NCI-H2029 treated with DMSO at 0.1 percent for 48 hours (cell line): ENCODE data around the gene C1orf167.
"Not testable (repeated sequence)": the region's sequence is repeated elsewhere in the genome, so short reads cannot be mapped to it uniquely, and the experiment has no call there.

ENCODE experiments used
- DNase-seq: peaks from one replicate; lab custom pipeline; 2025; lab: John Stamatoyannopoulos, UW

Gene C1orf167

GRCh38 chr1:11800756-11801433, 38.9 kb downstream of the C1orf167 start:
- DNase-seq, result no peak

GRCh38 chr1:11802616-11802972, 40.6 kb downstream of the C1orf167 start:
- no peak for DNase-seq

DNA sequence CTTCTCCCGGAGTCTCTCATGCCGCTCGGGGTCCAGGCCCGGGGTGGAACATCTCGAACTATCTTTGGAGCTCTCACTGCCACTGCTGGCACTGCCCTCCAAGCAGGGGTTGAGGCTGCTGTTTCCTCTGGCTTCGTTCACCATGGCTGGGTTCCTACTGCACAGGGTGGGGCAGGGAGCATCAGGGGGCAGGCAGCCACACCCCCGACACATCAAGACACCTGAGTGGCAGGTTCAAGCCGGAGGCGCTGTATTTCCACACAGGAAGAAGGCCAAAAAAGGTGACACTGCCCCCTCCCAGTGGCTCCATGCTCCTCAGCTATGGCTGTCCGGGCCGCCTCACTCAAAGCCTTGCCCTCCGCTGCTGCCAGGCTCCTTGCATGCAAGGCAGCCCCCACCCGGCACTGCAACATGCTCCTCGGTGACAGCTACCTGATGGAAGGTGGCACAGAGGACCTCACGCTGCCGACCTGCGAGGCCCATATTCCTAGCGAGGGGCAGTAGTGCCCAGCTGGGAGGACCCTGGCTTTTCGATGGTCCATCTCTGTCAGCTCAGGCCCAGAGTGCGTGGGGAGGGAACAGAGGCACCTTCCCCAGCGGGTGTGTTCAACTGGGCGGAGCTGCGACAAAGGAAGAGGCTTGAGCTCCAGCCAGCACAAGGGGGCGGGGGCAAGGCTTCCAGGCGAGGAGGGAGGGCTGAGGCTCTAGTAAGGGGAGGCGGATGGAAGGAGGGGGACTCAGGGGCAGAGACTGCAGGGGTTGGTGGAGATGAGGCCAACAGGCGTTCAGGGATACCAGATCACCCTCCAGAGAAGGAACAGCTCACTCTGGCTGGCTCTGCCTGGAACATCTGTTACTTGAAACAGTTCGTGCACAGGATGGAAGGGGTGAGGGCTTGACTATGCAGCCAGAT, 41.2 kb downstream of the C1orf167 start:
- peak; percentile 37 for DNase-seq

GRCh38 chr1:11803924-11804665, 42.1 kb downstream of the C1orf167 start:
- DNase-seq, result not testable (repeated sequence)

- DNase-seq, result no peak
Measured at GRCh38 chr1:11804666-11805421, 42.9 kb downstream of the C1orf167 start.

GRCh38 chr1:11805422-11806306, 43.7 kb downstream of the C1orf167 start, which contains the start of the genes CLCN6 and MTHFR:
TSS of gene CLCN6 (plus strand) at chr1:11806191. CDS start at chr1:11806263, 72 bp downstream.
TSS of gene MTHFR (minus strand) at chr1:11805964. CDS start at chr1:11803116, 2,848 bp downstream.
- peak; percentile 87 for DNase-seq

- no peak for DNase-seq
Measured at GRCh38 chr1:11806307-11806936, 44.4 kb downstream of the C1orf167 start.

GRCh38 chr1:11807133-11807532, 45.1 kb downstream of the C1orf167 start:
- DNase-seq, result no peak

DNA sequence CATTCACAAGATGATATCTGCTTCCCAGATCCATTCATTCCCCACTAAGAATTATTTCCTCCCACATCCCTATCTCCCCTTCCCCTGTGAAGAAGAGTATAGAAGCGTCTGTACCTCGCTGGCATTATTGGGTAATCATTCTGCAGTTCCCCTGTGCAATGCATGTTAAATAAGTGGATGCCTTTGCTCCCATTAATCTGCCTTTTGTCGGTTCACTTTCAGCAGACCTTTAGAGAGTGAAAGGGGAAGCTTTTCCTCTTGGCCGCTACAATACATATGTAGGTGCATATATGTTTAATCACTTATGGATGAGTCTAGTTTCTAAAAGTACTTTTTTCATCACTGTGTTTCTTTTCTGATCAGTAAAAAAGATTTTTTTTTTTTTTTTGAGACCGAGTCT, 51.0 kb downstream of the C1orf167 start:
- no peak for DNase-seq

DNA sequence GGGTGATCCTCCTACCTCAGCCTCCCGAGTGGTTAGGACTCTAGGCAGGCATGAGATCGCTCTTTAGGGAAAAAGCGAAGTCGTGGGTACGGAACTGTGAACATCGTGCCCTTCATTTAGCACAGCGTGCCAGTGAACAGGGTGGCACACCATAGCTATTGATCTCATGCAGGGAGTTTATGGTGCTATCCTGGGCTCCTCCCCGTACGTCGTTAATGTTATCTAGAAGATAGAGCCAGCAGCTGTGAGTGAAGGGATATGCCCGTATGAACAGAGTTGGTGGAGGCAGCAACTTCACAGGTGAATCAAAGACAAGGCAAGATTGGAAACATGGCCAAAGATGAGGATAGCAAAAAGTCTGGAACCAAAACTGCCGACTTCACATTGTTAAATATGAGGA, 55.2 kb downstream of the C1orf167 start:
- DNase-seq, result no peak

- no peak for DNase-seq
Measured at GRCh38 chr1:11822091-11822490, 60.1 kb downstream of the C1orf167 start.

GRCh38 chr1:11823366-11824137, 61.6 kb downstream of the C1orf167 start:
- DNase-seq, result no peak

DNA sequence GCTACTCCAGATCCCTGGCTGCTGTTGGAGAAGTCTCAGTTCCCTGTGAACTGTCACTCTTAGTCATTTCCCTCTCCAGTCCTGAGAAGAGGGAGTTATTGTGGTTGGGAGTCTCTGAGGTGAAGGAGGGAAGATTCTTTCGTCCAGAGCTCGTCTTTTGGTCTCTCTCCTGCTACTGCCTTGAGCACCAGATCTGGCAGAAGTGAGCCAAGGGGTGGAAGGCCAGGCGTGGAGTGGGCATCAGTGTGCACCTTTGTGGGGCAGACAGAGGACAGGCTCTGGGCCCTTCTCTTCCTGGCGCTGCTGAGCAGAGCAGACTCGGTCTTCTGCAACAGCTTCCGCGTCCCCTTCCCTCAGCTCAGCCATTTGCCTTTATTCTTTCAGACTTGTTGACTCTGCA, 63.1 kb downstream of the C1orf167 start:
- no peak for DNase-seq

- no peak for DNase-seq
Measured at GRCh38 chr1:11826946-11827345, 65.0 kb downstream of the C1orf167 start.

DNA sequence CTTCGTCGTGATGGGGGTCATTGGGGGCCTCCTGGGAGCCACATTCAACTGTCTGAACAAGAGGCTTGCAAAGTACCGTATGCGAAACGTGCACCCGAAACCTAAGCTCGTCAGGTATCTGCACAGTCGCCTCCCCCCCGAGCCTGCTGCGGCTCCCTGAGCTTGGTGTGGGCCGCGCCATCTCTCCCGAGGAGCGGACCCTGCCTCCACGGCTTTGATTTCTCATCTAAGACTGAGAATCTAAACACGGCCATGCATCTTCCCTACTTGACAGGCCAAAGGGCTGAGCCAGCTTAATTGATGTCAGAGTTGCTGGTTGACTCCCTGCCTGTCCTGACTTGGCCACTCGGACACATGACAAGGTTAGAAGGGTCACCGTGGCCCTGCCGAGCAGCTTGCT, 66.5 kb downstream of the C1orf167 start:
- DNase-seq, result no peak

- peak; percentile 18 for DNase-seq
Measured at GRCh38 chr1:11831945-11832725, 70.1 kb downstream of the C1orf167 start.

DNA sequence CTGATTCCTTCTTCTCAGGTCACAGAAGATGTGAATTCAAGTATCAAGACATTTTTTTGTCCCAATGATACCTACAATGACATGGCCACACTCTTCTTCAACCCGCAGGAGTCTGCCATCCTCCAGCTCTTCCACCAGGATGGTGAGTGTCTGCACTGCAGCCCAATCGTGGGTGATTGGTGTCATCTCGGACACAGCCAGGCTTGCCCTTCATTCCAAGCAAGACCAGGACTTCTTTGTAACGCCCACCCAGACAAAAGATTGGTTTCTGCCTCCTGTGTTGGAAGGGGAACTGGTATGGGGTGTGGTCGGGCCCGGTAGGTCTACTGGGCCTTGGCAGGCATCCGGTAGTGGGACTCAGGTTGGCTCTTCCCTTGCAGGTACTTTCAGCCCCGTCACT, 71.5 kb downstream of the C1orf167 start:
- DNase-seq, result no peak

DNA sequence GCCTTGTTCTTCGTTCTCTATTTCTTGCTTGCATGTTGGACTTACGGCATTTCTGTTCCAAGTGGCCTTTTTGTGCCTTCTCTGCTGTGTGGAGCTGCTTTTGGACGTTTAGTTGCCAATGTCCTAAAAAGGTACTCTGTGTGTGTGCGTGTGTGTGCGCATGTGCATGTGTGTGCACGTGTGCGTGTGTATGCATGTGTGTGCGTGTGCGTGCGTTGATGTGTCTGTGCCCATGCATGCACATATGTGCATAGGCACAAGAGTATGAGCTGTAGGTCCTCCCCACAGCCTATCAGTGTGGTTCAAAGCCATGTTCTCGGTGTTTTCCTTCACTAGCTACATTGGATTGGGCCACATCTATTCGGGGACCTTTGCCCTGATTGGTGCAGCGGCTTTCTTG, 71.9 kb downstream of the C1orf167 start:
- DNase-seq, result no peak
